HG03558 (cell line): ENCODE measurements around the gene GPR21.

Experiments
- ATAC-seq: cut with Tn5 transposase; IDR thresholded peaks from one replicate; pipeline ENCODE4 v1.9.1; 2021; ENCODE audit warnings: moderate number of reproducible peaks; ENCODE audit not compliant: unreplicated experiment; ENCODE audit errors: extremely low read depth

GPR21 gene

GRCh38 chr9:123033352-123033751 lies at the start of gene GPR21:
GPR21 (plus strand) TSS chr9:123033667; CDS start chr9:123034567, 900 bp downstream.
- ATAC-seq = no peak

GRCh38 chr9:122986010-122986409 lies 47.5 kb upstream of the GPR21 start:
- ATAC-seq = no peak

DNA sequence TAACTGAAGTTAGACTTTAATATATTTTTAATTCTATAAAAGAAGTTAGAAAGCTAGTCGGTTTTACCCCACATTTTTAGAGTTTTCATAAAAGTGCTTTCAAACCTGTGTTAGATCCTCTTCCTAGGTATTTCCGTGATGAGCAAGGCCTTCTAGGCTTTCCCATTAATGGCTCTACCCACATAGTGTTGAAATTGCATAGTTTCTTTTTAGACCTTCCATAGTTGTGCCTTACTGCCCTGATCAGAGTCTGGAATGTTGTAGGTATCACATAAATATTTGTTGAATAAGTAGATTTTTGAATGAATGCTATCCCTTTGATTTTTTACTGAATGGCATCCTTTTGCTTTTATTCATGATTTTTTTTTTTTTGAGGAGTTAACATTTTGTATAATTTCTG lies 45.3 kb upstream of the GPR21 start:
- no peak for ATAC-seq

GRCh38 chr9:122988920-122989621 lies 44.4 kb upstream of the GPR21 start:
- ATAC-seq = no peak

GRCh38 chr9:122991370-122991830 lies 42.1 kb upstream of the GPR21 start:
- no peak for ATAC-seq

GRCh38 chr9:122996586-122996985 lies 36.9 kb upstream of the GPR21 start:
- no peak for ATAC-seq

DNA sequence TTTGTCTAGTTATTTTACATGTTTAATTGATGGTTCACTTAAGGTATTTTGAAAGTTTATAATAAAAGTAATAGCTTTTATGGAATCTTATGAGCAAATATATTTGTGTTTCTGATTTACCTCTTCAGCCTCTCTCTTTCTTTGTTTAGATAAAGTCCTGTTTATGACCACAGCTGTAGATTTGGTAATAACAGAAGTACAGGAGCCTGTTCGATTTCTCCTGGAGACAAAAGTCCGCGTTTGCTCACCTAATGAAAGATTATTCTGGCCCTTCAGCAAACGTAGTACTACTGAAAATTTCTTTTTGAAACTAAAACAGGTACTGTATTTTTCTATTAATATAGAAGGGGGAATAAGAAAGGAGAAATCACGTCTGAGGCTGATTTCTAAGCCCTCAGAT lies 35.0 kb upstream of the GPR21 start:
- no peak for ATAC-seq

DNA sequence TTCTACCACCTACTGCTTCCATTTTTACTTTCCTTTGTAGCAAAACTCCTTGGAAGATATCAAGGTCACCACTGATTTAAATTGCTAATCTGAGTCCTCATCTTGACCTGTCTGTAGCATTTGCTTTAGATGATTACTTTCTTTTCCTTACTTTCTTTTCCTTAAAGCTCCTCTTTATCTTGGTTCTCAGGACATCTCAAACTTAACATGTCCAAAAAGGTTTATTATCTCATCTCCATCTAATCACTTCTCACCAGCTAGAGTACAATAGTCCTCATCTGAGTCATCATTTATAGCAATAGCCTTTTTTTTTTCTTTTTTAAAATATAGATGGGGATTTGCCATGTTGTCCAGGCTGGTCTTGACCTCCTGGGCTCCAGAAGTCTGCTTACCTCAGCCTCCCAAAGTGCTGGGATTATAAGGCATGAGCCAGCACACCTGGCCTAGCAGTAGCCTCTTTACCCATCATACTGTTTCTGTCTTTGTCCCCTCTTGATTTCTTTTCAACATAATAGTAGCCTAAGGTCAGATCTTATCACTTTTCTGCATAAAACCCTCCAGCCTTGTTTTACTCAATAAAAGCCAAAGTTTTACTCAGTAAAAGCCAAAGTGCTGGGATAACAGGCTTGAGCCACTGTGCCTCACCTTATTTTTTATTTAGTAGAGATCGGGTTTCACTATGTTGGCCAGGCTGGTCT lies 32.9 kb upstream of the GPR21 start:
- no peak for ATAC-seq

DNA sequence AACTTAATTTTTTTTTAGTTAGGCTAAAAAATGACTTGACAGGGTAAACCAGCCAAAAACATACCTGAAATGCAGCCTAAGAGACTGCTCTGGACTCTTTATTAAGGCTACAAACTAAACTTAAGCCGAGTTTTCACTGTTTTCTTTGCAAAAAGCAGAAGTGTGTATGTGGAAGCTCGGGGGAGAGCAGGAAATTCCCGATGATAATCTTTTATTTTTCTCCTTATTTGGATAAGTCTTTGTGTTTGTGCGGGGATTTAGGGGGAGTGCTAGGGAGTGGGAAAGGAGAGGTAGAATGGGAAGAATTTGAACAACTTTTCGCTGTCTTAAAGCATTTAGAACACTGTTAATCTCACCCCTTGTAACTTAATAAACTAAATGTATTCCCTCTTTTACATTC lies 30.7 kb upstream of the GPR21 start:
- no peak for ATAC-seq

GRCh38 chr9:123003466-123003865 lies 30.0 kb upstream of the GPR21 start:
- ATAC-seq = no peak

DNA sequence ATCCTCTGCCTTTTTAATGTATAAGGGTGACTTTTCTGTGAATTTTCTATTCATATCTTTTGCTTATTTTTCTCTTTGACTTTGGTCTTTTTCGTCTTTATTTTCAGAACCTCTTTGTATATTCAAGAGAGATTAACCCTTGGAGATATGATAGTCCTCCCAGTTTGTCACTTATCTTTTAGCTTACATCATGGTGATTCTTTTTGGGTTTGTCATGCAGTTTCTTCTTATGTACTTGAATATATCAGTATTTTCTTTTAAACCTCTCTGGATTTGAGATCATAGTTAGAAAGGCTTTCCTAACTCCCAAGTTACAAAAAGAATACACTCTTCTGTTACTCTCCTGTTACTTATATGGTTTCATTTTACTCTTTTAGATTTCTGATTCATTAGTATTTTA lies 27.5 kb upstream of the GPR21 start:
- ATAC-seq = no peak

DNA sequence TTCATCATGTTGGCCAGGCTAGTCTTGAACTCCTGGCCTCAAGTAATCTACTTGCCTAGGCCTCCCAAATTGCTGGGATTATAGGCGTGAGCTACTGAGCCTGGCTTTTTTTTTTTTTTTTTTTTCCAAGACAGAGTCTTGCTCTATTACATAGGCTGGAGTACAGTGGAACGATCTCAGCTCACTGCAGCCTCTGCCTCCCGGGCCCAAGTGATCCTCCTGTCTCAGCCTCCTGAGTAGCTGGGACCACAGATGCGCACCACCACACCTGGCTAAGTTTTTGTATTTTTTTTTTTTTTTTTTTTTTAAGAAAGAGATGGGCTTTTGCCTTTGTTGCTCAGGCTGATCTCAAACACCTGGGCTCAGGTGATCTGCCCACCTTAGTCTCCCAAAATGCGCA lies 26.2 kb upstream of the GPR21 start:
- no peak for ATAC-seq

- no peak for ATAC-seq
Observed at GRCh38 chr9:123008909-123009308, 24.6 kb upstream of the GPR21 start.

GRCh38 chr9:123011380-123011779 lies 22.1 kb upstream of the GPR21 start:
- ATAC-seq = no peak

DNA sequence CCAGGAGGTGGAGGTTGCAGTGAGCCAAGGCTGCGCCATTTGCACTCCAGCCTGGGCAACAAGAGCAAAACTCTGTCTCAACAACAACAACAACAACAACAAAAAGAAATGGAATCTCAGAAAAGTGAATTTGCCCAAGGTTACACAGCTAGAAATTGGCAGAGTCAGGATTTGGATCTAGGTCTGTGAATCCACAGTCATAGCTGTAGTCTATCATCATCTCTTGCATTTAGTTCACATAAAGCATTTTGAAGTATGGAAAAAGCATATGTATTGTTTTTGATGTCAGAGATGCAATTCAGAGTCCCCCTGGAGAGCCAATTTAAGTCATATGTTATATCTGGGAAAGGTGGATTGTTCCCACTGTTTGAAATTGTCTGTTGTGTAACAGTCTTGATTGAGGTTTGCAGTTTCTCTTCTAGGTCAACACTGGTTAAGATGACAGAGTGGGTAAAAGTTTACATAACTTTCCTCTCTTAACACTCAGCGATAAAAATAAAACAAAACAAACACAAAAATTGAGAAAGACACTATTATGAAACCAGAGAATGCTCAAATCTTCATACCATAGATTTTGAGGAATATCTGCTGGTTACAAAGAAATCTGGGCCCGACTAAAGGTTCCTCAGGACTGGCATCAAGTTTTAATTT lies 21.5 kb upstream of the GPR21 start:
- no peak for ATAC-seq

DNA sequence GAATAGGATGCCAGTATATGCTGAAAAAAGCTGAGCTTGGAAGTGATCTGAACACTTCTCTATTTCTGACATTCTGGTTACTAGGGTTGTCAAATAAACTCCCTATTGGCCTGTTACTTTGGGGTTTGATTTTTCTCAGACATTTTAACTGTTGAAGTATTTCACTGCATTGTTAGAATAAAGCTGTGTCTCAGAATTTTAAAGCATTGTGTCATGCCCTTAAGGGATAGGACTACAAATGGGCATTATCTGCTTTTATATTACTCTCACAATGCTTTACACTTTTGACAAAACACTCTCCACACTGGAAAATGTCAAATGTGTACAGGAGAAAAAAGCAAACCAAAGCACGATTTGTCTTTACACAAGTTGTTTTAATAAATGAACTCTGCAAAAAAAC lies 16.8 kb upstream of the GPR21 start:
- ATAC-seq = no peak

- no peak for ATAC-seq
Observed at GRCh38 chr9:123020796-123021195, 12.7 kb upstream of the GPR21 start.

DNA sequence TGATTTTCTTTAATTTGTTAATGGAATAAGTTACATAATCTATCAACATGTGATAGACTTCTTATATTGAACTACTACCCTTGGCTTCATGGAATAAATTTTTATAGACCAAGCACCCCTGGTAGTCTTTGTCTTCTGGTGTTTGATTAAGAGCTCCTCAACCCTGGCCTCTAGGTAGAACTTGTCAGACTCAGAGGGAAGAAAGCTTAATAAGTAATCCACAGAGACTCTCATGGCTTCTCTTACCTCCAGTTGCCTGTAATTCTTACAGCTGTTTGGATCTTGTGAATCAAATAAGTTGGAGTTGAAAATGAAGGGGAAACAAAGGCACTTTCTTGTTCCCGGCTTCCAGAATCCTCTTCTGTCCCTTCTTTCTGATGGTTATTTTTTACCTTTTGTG lies 7.0 kb upstream of the GPR21 start:
- ATAC-seq = no peak

GRCh38 chr9:123027517-123027916 lies 6.0 kb upstream of the GPR21 start:
- no peak for ATAC-seq

DNA sequence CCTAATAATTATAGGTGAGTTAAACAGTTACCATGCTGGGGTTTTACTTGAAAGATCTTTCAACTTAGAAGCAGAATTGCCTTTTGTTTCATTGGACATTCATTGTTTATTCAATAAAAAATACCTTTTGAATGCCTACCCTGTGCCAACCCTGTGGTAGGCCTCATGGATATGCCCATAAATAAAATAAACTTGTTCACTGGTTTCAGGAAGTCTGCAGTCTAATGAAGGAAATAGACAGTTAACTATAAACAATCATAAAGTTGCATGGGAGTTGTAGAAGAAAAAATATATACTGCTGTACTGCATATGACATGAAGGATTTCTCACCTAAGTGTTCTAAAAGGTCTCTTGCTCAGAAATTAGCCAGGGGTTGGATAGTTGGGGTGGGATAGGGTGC lies 5.3 kb upstream of the GPR21 start:
- no peak for ATAC-seq

DNA sequence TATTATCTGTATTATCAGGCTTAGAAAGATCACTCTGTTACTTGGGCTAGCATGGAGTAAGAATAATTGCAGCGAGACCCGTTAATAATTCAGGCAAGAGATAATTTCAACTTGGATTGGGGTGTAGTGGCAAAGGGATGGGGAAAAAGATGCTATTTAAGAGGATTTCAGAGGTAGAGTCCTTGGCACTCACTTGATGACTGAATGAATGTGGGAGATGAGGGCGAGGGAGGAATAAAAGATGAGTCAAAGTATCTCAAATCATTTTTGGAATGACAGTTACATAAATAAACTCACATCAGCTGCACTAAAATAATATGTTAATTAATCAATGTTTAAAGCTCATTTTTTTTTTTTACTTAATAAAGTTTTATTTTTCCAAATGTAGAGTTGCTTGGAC lies 4.5 kb upstream of the GPR21 start:
- ATAC-seq = no peak
